ENCODE results near the gene FMN1. TPM values are rescaled to one million over a fixed set of nuclear protein-coding genes. Genes with fewer than 3 reads are reported as not detected.

FMN1 gene
- total and polyA plus RNA-seq, 10 of the 15 experiments (the other 5 are each of a cell fraction or from before 2014, with no cell fraction given) = 0.05 to 0.16 (median 0.08) TPM; not detected in 4

DNA sequence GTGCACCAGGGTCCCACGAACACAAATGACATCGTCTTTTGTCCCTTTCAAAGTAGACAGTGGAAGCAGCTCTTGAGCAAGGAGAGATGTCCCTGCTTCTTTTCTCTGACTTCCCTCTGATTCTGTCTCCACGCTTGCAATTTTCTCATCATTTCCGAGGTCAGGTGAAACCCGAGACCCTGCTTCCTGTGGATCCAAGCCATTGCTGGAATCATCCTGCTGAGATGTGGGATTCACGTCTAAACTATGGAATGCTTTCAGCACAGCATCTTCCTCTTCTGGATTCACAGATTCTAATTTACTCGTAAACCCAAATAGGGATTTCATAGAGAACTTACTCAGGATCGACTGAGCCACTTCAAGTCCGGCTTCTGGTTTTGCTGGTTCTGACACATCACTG lies 127.1 kb downstream of the FMN1 start:
- POLR2A ChIA-PET = interaction anchor here (0.6 kb wide), 1 partner anchor 1957 kb away, joined by 5 read pairs; no protein-coding TSS in a partner anchor
- Histone ChIP-seq H3K27ac (ENCODE audit: control insufficient read depth, insufficient read depth) (no peak overlapping the region), H3K4me2 (ENCODE audit: control insufficient read depth, insufficient read depth) (no peak overlapping the region), H3K36me3 (ENCODE audit: control insufficient read depth in 2 of 2, insufficient read depth in 2 of 2, low read length in 1 of 2) (no peaks in the 10 kb centered on the region), H3K9ac (ENCODE audit: control insufficient read depth, insufficient read depth, low read length) (no peak overlapping the region), H3K9me3 (replicated peaks; ENCODE audit: control insufficient read depth, insufficient read depth, low read length) (no peaks in the 10 kb centered on the region), H4K20me1 (ENCODE audit: control insufficient read depth, insufficient read depth) (no peaks in the 10 kb centered on the region), H3K79me2 (ENCODE audit: control insufficient read depth, insufficient read depth, low read length) (no peaks in the 10 kb centered on the region), H3K4me1 (ENCODE audit: control insufficient read depth, insufficient read depth, low read length) (no peaks in the 10 kb centered on the region), H2AFZ (ENCODE audit: control insufficient read depth, low read depth, low read length) (no peak overlapping the region), H3K4me3 (no peak overlapping the region), H3K27me3 (replicated peaks in 1 of 2; ENCODE audit: control insufficient read depth in 2 of 2, insufficient read depth in 2 of 2, low read length in 1 of 2) (peaks cover 3 to 6% of the 10 kb centered on the region in 2 experiments; a peak in 3 of 4 replicates)
- SMC1A ChIA-PET (ENCODE audit: uncharacterized antibody, unreplicated experiment) = no interaction called here
- FAIRE-seq (no peak), ATAC-seq (no peak), DNase-seq (ENCODE audit: low read depth, low spot score) (no peak)
- in situ Hi-C loops (cut with MboI) (no loop called here), intact Hi-C loops (cut with micrococcal nuclease; ENCODE audit: unreplicated experiment) (no loop called here)
- TF ChIP-seq, protein P1, sequence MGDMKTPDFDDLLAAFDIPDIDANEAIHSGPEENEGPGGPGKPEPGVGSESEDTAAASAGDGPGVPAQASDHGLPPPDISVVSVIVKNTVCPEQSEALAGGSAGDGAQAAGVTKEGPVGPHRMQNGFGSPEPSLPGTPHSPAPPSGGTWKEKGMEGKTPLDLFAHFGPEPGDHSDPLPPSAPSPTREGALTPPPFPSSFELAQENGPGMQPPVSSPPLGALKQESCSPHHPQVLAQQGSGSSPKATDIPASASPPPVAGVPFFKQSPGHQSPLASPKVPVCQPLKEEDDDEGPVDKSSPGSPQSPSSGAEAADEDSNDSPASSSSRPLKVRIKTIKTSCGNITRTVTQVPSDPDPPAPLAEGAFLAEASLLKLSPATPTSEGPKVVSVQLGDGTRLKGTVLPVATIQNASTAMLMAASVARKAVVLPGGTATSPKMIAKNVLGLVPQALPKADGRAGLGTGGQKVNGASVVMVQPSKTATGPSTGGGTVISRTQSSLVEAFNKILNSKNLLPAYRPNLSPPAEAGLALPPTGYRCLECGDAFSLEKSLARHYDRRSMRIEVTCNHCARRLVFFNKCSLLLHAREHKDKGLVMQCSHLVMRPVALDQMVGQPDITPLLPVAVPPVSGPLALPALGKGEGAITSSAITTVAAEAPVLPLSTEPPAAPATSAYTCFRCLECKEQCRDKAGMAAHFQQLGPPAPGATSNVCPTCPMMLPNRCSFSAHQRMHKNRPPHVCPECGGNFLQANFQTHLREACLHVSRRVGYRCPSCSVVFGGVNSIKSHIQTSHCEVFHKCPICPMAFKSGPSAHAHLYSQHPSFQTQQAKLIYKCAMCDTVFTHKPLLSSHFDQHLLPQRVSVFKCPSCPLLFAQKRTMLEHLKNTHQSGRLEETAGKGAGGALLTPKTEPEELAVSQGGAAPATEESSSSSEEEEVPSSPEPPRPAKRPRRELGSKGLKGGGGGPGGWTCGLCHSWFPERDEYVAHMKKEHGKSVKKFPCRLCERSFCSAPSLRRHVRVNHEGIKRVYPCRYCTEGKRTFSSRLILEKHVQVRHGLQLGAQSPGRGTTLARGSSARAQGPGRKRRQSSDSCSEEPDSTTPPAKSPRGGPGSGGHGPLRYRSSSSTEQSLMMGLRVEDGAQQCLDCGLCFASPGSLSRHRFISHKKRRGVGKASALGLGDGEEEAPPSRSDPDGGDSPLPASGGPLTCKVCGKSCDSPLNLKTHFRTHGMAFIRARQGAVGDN (IDR thresholded peaks at IDR 0.05) = no peak
- TF ChIP-seq SP1 (IDR thresholded peaks at IDR 0.05; ENCODE audit: low read depth, low read length) (no peak), YY1 (IDR thresholded peaks at IDR 0.05; ENCODE audit: low read depth, low read length) (no peak), IKZF2 (IDR thresholded peaks at IDR 0.05) (no peak), ESRRA (IDR thresholded peaks at IDR 0.05; ENCODE audit: low read length) (no peak), MYC (IDR thresholded peaks at IDR 0.05; ENCODE audit: insufficient read depth, insufficient read length, insufficient replicate concordance, low read length, severe bottlenecking) (no peak), ATF7 (IDR thresholded peaks at IDR 0.05; ENCODE audit: low read depth) (no peak), RAD21 (IDR thresholded peaks at IDR 0.05; ENCODE audit: insufficient read depth, low read depth, low read length) (no peak), NFYB (IDR thresholded peaks at IDR 0.05; ENCODE audit: insufficient read depth, low read depth, low read length) (no peak), FOXM1 (IDR thresholded peaks at IDR 0.05; ENCODE audit: low read depth, low read length) (no peak)
- 32% methylated on average over 9 of the region's 9 CpGs for WGBS (ENCODE audit: insufficient coverage, insufficient replicate concordance, low lambda C conversion rate, missing lambda C conversion rate)
- no TSS peak for BruUV-seq (replicated peaks)
- RAD21 ChIA-PET (ENCODE audit: unreplicated experiment) = no interaction called here
- CTCF ChIA-PET = no interaction called here

Measured in GM12878 (cell line).